Brain microvascular endothelial cell (primary cell): Measurements from ENCODE around the gene KRT39.

Experiments
- DNase-seq: peaks from one replicate; pipeline ENCODE4 v3.0.0-alpha.2; 2020
- H3K27ac ChIP-seq: fragments of 250-450 bp; sonication (Bioruptor Pico); 2 replicates; pipeline ENCODE4 v1.5.1; 2020; ENCODE audit warnings: mild to moderate bottlenecking, moderate library complexity
- H3K27me3 ChIP-seq: fragments of 250-450 bp; sonication (Bioruptor Pico); replicated peaks from 2 replicates; pipeline ENCODE4 v1.5.1; 2020; ENCODE audit warnings: mild to moderate bottlenecking
- H3K36me3 ChIP-seq: fragments of 250-450 bp; sonication (Bioruptor Pico); replicated peaks from 2 replicates; pipeline ENCODE4 v1.5.1; 2020; ENCODE audit warnings: mild to moderate bottlenecking
- H3K4me3 ChIP-seq: 2 replicates; pipeline ENCODE4 v1.5.1; 2011; ENCODE audit warnings: low read depth, mild to moderate bottlenecking, control low read depth, low read length, moderate library complexity
- in situ Hi-C: cut with HindIII; loops from 2 replicates; pipeline ENCODE4 v1.10.0; 2017; ENCODE audit warnings: low sequenced_read_pairs, low pct_ligation_motif_present
- TF ChIP-seq, protein P1 (sequence below): IDR thresholded peaks from 2 replicates; pipeline ENCODE4 v1.5.1; 2011; ENCODE audit warnings: low read depth, mild to moderate bottlenecking, moderate library complexity, low read length, control low read depth, inconsistent platforms; ENCODE audit errors: missing control alignments

The KRT39 gene

DNA sequence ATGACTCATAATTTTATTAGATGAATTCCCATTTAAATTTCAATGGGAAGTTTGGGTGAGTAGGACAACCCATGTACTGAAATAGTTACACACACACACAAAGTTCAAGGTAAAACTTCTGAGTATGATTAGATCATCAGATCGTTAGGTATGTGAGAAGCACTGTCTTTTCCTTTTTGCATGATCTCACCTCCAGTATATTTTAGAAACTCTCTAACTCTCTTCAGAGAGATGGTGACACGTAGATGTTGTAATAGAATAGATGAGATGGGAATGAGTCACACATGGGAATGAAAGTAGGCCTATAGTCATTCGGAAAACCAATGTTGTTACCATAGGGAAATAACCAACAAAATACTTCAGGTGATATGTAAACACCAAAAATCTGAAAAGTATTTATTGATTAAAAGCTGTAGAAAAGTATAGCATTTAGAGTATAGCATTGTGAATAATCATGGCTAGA lies 51.5 kb downstream of the KRT39 start:
- in situ Hi-C loops: no loop called here
- peak; percentile 81 for DNase-seq

DNA sequence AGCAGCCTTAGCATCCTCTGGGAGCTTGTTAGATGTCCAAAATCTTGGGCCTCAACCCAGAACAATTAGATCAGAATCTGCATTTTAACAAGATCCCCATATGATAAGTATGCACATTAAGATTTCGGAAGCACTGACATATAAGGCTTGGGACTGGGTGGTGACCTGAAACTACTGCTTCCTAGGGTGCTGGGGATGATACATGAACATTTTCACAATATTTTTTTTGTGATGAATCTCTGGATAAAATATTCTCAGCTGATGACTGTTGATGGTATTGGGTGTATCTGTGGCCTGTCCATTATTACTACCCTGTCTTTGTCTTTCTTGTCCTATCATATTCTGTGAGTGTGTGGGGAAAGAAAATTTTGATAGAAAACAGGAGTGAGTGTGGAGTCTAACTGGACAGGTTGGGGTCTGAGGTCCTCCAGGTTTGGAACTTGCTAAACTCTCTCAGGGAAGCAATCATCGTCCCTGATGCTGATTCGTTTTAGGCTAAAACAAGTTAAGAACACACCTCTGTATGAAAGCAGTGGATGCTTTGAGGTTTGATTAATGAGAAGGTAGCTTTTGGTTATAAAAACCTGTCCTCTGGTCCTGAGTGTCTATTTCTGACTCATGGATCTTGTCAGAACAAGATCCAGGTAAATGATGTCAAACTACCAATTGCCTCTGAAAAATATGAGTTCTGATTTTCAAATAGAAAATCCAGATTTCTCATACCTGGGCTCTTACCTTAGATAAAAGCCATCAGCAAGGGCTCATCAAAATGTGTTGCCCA lies 52.5 kb downstream of the KRT39 start:
- no peak for DNase-seq
- in situ Hi-C loops: no loop called here

More for the DNA sequence above, 51.5 kb downstream of the KRT39 start:
- TF ChIP-seq, protein P1, sequence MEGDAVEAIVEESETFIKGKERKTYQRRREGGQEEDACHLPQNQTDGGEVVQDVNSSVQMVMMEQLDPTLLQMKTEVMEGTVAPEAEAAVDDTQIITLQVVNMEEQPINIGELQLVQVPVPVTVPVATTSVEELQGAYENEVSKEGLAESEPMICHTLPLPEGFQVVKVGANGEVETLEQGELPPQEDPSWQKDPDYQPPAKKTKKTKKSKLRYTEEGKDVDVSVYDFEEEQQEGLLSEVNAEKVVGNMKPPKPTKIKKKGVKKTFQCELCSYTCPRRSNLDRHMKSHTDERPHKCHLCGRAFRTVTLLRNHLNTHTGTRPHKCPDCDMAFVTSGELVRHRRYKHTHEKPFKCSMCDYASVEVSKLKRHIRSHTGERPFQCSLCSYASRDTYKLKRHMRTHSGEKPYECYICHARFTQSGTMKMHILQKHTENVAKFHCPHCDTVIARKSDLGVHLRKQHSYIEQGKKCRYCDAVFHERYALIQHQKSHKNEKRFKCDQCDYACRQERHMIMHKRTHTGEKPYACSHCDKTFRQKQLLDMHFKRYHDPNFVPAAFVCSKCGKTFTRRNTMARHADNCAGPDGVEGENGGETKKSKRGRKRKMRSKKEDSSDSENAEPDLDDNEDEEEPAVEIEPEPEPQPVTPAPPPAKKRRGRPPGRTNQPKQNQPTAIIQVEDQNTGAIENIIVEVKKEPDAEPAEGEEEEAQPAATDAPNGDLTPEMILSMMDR: no peak
- Histone ChIP-seq H3K36me3 (no peaks in the 10 kb centered on the region), H3K27ac (peak overlapping the region; percentile 90), H3K27me3 (no peaks in the 10 kb centered on the region), H3K4me3 (no peak overlapping the region)

DNA sequence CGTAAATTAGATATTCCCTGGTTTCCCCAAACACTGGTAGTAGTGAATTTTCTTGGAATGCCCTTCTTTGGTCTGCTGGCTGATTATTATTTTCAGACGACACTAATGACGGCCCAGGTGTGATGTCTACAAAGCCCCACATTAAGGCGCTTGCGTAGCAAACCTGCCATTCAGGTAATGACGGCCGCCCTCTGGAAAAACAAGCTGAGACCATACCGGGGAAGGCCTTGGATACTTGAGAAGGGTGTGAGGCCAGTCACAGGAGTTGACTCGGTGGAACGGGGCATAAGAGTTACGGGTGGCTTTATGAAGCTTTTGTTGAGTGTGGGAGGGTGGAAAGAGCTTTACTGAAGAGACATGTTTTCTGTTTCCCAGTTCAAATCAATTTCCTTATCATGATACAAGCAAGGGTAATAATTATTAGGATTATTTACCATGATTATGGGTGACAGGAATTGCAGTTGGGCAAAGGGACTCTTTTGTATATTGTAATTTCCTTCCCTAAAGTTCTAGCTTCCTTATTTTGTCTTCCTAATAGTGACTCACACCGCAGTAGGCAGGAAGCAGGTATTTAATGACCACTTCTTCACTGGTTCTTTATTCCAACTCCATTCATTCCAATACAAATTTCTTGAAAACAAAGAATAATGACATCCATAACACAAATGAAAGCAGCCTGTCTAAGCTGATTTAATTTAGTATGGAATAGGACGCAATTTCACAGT lies 54.1 kb downstream of the KRT39 start:
- Histone ChIP-seq H3K4me3 (no peak overlapping the region), H3K27me3 (no peaks in the 10 kb centered on the region), H3K27ac (no peak overlapping the region), H3K36me3 (no peaks in the 10 kb centered on the region)
- in situ Hi-C loops: no loop called here
- no peak for DNase-seq
- TF ChIP-seq, protein P1: no peak

More for the DNA sequence above, 52.5 kb downstream of the KRT39 start:
- H3K4me3 ChIP-seq: no peak overlapping the region
- peak overlapping the region; percentile 90 for H3K27ac ChIP-seq
- TF ChIP-seq, protein P1: no peak
- no peaks in the 10 kb centered on the region for H3K27me3 ChIP-seq
- no peaks in the 10 kb centered on the region for H3K36me3 ChIP-seq

DNA sequence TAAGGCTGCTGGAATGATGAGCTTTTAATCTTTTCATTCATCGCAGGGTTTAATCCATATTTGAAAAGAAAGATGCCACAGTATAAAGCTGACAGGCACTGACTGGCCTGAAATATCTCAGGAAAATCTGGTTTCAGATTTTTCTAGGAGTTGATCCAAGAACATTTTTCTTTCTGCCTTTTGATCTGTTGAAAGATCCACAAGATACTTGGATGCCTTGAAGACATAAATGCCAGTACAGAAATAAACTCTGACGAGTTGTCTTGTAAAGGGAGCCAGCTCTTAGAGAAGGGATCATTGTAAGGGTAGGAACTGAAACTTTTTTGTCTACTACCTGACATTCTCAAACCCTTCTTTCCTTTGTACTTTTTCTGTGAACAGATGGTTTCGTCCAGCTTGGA lies 56.3 kb downstream of the KRT39 start:
- DNase-seq: peak; percentile 22
- TF ChIP-seq, protein P1: no peak
- in situ Hi-C loops: no loop called here
- Histone ChIP-seq H3K36me3 (no peaks in the 10 kb centered on the region), H3K4me3 (no peak overlapping the region), H3K27me3 (no peaks in the 10 kb centered on the region), H3K27ac (peak overlapping the region; percentile 90)

DNA sequence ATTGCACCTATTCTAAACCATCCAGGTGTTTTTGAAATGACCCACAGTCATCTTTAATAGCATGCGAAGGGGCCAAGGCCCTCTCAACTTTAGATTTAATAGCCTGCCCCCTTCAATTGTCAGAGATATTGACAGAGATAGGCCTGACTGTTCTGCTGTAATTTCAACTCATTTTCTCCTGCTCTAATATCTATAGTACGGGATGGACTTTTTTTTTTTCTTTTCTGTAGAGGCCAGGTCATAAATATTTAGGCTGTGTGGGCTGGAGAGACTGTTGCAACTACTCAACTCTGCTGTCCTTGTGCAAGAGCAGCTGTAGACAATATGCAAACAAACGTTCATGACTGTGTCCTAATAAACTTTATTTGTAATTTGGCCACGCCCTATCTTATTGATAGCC lies 57.0 kb downstream of the KRT39 start:
- H3K27ac ChIP-seq: peak overlapping the region; percentile 90
- TF ChIP-seq, protein P1: no peak
- H3K4me3 ChIP-seq: no peak overlapping the region
- DNase-seq: peak; percentile 72
- in situ Hi-C loops: no loop called here
- H3K27me3 ChIP-seq: no peaks in the 10 kb centered on the region
- no peaks in the 10 kb centered on the region for H3K36me3 ChIP-seq
